ENCODE measurements around the gene EIF4B.

EIF4B gene

DNA sequence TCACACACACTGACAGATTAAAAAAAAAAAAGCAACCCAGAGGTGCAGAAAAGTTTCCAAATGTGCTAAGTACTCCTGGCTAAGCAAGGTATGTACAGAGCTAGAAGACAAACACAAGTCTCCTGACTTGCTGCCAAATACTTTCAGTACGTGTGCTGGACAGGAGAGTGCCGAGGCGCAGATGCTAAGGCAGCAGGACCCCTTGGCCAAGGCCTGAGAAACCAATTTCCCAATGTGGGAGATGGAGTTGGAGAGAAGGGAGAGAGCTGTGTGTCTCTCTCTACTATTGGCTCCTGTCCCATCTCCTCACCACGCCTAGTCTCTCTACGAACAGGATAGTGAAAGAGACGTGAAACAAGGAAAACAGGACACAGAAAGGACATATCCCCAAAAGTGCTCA is 67.6 kb downstream of the EIF4B start:
- H3K27me3 Mint-ChIP-seq = no peaks in the 10 kb centered on the region
- peaks cover 24% of the 10 kb centered on the region for H3K4me1 Mint-ChIP-seq
- ATAC-seq = no peak
- H3K9me3 Mint-ChIP-seq = no peaks in the 10 kb centered on the region
- H3K27ac Mint-ChIP-seq = no peak overlapping the region
- H3K36me3 Mint-ChIP-seq (ENCODE audit: low read depth) = peaks cover 12% of the 10 kb centered on the region
- no peak overlapping the region for H3K4me3 Mint-ChIP-seq
- DNase-seq = no peak

DNA sequence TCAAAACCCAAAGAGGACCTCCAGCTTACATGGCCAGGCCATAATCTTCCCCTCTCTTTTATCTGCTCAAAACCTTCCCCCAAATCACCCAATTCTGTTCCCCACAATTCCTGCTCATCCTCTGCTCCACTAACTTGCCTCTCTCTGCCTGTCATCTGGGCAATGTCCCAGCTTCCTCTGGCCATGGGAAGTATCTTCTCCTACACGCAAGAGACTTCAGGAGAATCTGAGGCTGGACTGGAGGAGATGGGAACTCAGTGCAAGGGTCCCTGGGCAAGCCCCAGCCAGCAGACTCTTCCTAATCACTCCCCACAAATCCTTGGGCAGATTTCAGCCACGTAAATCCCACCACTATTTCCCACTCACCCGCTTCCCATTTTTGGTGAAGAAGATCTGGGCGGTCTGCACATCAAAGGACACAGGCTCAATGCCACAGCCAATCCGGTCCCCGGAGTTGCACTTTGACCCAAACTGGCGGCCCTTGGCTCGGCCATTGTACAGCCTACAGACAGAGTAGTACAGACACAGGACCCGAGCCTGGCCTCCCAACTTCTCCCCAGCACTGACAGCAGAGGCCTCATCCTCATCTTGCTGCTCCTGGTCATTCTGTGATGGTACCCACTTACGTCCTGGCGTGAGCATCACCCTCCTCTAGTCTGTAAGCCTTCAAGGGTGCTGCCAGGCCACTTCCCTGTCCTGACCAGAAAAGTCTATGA is 68.2 kb downstream of the EIF4B start:
- H3K36me3 Mint-ChIP-seq (ENCODE audit: low read depth) = peaks cover 12% of the 10 kb centered on the region
- ATAC-seq = no peak
- no peak overlapping the region for H3K4me3 Mint-ChIP-seq
- H3K4me1 Mint-ChIP-seq = peaks cover 24% of the 10 kb centered on the region
- no peak overlapping the region for H3K27ac Mint-ChIP-seq
- no peaks in the 10 kb centered on the region for H3K27me3 Mint-ChIP-seq
- no peak for DNase-seq
- no peaks in the 10 kb centered on the region for H3K9me3 Mint-ChIP-seq

DNA sequence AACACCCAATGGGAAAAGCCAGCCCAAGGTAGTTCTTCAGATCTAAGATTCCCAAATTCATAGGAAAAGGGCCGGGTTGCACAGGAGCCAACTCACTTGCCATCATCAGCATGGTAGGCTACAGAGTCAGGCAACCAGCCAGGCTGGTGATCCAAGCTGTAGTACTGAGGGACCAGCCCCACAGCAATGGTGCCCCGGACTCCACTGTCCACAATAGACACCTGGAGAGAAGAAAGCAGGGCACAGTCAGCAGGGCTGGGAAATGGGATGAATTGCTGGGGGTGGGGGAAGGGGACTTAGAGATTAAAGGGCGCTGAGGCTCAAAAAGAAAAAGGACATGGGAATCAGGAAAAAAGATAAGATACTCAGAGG is 68.7 kb downstream of the EIF4B start:
- Mint-ChIP-seq H3K4me3 (no peak overlapping the region), H3K27ac (no peak overlapping the region), H3K36me3 (ENCODE audit: low read depth) (peaks cover 12% of the 10 kb centered on the region), H3K27me3 (no peaks in the 10 kb centered on the region), H3K9me3 (no peaks in the 10 kb centered on the region), H3K4me1 (peaks cover 28% of the 10 kb centered on the region)
- DNase-seq (no peak), ATAC-seq (no peak)

DNA sequence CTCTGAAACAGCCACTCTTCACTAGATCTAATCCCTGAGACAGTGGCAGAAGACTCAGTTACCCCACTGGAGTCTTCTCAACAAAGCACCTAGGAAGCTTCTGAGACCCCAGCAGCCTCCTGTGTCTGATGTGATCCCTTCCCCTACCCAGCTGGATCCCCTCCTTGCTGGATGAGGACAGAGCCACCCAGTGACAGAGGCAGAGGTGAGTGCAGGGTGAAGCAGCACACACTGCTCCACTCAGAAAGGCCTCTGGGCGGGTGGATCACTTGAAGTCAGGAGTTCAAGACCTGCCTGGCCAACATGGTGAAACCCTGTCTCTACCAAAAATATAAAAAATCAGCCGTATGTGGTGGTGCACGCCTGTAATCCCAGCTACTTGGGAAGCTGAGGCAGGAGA is 70.2 kb downstream of the EIF4B start:
- peaks cover 35% of the 10 kb centered on the region for H3K4me1 Mint-ChIP-seq
- H3K27ac Mint-ChIP-seq = no peak overlapping the region
- no peaks in the 10 kb centered on the region for H3K9me3 Mint-ChIP-seq
- DNase-seq = no peak
- no peaks in the 10 kb centered on the region for H3K27me3 Mint-ChIP-seq
- ATAC-seq = no peak
- peaks cover 12% of the 10 kb centered on the region for H3K36me3 Mint-ChIP-seq (ENCODE audit: low read depth)
- no peak overlapping the region for H3K4me3 Mint-ChIP-seq

DNA sequence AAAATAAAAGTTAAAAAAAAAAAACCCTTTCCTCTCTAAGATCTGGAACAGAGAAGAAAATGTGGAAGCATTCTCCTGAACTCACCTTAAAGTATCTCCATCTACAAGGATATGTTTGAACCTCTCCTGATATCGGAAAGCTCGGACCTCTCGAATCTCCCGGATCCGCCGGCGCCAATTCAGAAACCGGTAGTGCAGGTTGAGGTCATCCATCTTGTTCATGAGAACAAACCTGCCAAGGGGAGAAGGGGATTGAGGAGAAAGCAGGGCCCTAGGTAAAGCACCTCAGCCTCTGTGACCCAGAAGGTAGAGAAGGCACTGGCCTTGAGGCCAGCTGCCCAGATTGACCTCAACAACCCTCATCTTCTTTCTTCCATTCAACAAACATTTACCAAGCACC is 70.8 kb downstream of the EIF4B start:
- Mint-ChIP-seq H3K4me1 (peaks cover 33% of the 10 kb centered on the region), H3K27ac (peak overlapping the region; percentile 65), H3K36me3 (ENCODE audit: low read depth) (peaks cover 12% of the 10 kb centered on the region), H3K27me3 (no peaks in the 10 kb centered on the region), H3K4me3 (peak overlapping the region; percentile 90), H3K9me3 (no peaks in the 10 kb centered on the region)
- ATAC-seq (no peak), DNase-seq (no peak)

DNA sequence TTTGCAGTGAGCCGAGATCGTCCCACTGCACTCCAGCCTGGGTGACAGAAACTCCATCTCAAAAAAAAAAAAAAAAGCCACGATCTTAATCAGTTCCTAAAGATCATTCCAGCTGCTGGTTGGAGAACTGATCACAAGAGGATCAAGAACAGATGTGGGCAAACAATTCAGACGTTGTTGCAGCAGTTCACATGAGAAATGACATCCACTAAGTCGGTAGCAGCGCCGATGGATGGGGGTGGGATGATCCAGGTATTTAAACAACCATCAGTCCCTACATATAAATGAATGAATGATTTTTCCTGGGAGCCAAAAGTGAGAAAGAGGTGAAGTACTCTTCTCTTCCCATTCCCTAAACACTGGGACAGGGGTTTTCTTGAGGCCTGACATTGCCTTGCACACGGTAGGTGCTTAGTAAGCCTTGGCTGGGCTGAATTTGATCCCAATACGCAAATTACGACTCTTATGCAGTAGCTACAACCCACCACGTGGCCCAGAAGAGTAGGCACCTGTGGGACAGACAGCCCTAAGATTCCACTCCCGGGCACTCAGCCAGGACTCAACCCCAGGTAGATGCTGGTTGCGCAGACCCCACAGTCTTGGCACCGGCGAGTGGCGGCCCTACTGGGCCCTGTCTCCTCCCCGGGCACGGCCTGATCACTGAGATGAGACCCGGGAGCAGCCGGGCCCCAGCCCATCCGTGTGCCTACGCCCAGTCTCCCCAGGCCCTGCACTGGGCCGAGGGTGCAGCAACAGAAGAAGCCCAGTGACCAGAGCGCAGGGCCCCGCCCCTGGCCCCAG is 72.4 kb downstream of the EIF4B start:
- peak overlapping the region; percentile 93 for H3K27ac Mint-ChIP-seq
- peak; percentile 6 for ATAC-seq
- H3K27me3 Mint-ChIP-seq = no peaks in the 10 kb centered on the region
- H3K9me3 Mint-ChIP-seq = no peaks in the 10 kb centered on the region
- H3K36me3 Mint-ChIP-seq (ENCODE audit: low read depth) = peaks cover 6% of the 10 kb centered on the region
- peaks cover 34% of the 10 kb centered on the region for H3K4me1 Mint-ChIP-seq
- H3K4me3 Mint-ChIP-seq = peak overlapping the region; percentile 90
- no peak for DNase-seq

DNA sequence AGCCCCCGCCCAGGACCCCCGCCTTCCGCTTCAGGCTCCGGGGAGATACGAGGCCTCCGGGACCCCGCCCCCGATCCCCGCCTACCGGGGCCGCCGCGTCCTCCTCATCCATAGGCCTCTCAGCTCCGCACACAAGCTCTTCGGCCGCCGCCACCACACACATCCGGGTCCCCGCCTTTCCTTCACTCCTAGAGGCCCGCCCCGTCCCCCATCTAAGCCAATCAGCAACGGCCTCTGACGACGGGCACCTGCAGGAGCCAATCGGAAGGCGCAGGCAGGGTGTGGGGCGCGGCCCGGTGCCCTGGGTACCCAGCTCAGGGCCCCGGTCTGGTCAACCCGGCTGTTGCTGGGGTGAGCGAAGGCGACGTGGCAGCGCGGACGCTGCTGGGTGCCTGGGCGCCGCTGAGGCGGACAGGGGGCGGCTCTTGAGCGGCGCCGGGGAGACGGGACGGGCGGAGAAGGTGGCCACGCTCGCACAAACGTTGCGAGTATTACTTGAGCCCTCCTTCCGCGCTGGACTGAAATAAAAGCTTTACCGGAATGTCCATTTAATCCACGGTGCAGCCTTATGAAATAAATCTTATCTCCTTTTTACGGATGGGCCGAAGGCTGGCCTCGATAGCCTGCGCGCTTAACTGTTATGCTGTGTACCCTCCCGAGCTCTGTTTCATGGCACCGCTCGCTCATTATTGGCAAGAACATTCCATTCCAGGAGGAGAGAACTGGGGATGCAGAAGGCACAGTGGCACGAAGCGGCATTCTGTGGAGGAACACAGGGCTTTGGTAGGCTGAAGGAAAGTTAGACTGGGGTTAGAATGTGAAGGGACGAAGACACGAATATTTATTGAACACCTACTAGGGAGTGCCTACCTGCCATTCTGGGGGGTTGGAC is 73.2 kb downstream of the EIF4B start, which contains the start of gene SPRYD3:
Gene SPRYD3, minus strand, starts transcription at position 165 of the 892 bp plus-strand sequence. Its CDS starts 57 bp downstream, at position 108.
- peaks cover 34% of the 10 kb centered on the region for H3K4me1 Mint-ChIP-seq
- H3K27ac Mint-ChIP-seq = peak within 1 kb of the TSS; percentile 93
- peaks cover 6% of the 10 kb centered on the region for H3K36me3 Mint-ChIP-seq (ENCODE audit: low read depth)
- H3K4me3 Mint-ChIP-seq = peak within 1 kb of the TSS; percentile 90
- no peaks in the 10 kb centered on the region for H3K9me3 Mint-ChIP-seq
- ATAC-seq (peak; percentile 98), DNase-seq (peak; percentile 96)
- H3K27me3 Mint-ChIP-seq = no peaks in the 10 kb centered on the region

DNA sequence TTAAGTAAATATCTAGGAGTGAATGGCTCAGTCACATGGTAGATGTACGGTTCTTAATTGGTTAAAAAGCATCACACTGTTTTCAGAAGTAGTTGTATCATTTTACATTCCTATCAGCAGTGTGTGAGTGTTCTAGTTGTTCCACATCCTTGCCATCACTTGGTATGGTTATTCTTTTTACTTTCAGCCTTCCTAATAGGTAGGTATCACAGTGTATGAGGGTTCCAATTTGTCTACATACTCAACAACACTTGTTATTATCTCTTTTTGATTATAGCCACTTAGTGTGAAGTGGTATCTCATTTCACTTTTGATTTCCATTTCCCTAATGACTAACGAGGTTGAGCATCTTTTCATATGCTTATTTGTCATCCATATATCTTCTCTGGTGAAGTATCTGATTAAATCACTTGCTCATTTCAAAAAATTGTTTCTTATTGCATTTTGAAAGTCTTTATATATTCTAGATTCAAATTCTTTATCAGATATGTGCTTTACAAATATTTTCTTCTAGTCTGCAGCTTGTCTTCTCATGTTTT is 76.5 kb downstream of the EIF4B start:
- ATAC-seq (no peak), DNase-seq (no peak)
- Mint-ChIP-seq H3K36me3 (ENCODE audit: low read depth) (no peaks in the 10 kb centered on the region), H3K9me3 (no peaks in the 10 kb centered on the region), H3K4me1 (peaks cover 25% of the 10 kb centered on the region), H3K27me3 (peaks cover 8% of the 10 kb centered on the region), H3K4me3 (no peak overlapping the region), H3K27ac (peak overlapping the region; percentile 42)

DNA sequence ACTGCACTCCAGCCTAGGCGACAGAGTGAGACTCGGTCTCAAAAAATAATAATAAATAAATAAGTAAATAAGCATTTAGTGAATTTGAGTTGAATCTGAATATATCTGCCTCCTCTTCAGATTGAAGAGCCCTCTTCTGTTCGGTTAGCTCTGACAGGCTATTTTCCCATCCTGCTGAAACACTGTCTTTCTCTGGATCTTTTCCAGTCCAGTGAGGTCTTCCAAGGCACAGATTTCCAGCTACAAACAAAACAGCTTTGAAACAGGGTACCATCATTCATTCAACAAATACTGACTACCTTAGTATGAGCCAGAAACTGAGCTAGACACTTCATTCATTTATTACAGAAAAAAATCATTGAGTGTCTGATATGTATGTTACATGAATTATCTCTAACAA is 80.1 kb downstream of the EIF4B start:
- H3K4me3 Mint-ChIP-seq = no peak overlapping the region
- no peak for ATAC-seq
- DNase-seq = no peak
- no peaks in the 10 kb centered on the region for H3K36me3 Mint-ChIP-seq (ENCODE audit: low read depth)
- peaks cover 7% of the 10 kb centered on the region for H3K4me1 Mint-ChIP-seq
- H3K27ac Mint-ChIP-seq = no peak overlapping the region
- peaks cover 8% of the 10 kb centered on the region for H3K27me3 Mint-ChIP-seq
- no peaks in the 10 kb centered on the region for H3K9me3 Mint-ChIP-seq

DNA sequence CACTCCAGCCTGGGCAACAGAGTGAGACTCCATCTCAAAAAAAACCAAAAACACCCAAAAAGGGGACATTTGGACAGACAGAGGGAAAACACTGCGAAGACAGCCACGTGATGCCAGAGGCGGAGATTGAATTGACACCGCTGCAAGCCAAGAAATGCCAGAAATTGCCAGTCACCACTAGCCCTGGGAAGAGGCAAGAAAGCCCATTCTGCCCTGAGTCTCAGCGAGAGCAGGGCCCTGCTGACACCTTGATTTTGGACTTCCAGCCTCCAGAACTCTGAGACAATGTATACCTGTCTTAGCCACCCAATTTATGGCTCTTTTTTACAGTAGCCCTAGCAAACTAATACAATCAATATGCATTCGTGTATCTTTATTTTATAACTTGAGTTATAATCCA is 83.8 kb downstream of the EIF4B start:
- H3K27ac Mint-ChIP-seq = no peak overlapping the region
- peaks cover 4% of the 10 kb centered on the region for H3K4me1 Mint-ChIP-seq
- ATAC-seq (no peak), DNase-seq (no peak)
- H3K4me3 Mint-ChIP-seq = no peak overlapping the region
- no peaks in the 10 kb centered on the region for H3K9me3 Mint-ChIP-seq
- H3K27me3 Mint-ChIP-seq = peaks cover 10% of the 10 kb centered on the region
- no peaks in the 10 kb centered on the region for H3K36me3 Mint-ChIP-seq (ENCODE audit: low read depth)

DNA sequence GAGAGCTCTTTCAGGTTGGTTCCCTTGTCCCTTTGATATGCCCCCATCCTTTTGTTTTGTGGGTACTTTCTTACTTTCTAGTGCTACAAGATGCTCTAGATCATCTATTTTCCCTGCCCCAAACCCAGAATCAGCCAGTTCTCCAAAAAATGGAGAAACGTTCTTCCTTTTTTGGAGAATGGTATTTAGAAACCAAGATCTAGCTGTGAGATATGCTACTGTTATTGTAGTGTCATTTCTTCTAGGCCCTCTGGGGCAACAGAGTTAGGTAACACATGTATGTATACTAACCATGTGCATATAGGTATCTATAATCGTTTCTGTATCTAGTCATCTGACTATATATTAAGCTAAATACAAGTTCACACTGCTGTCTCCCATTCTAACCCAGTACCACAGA is 84.3 kb downstream of the EIF4B start:
- ATAC-seq = no peak
- H3K4me1 Mint-ChIP-seq = peaks cover 4% of the 10 kb centered on the region
- H3K9me3 Mint-ChIP-seq = no peaks in the 10 kb centered on the region
- H3K27ac Mint-ChIP-seq = no peak overlapping the region
- no peaks in the 10 kb centered on the region for H3K36me3 Mint-ChIP-seq (ENCODE audit: low read depth)
- no peak for DNase-seq
- no peak overlapping the region for H3K4me3 Mint-ChIP-seq
- peaks cover 10% of the 10 kb centered on the region for H3K27me3 Mint-ChIP-seq

DNA sequence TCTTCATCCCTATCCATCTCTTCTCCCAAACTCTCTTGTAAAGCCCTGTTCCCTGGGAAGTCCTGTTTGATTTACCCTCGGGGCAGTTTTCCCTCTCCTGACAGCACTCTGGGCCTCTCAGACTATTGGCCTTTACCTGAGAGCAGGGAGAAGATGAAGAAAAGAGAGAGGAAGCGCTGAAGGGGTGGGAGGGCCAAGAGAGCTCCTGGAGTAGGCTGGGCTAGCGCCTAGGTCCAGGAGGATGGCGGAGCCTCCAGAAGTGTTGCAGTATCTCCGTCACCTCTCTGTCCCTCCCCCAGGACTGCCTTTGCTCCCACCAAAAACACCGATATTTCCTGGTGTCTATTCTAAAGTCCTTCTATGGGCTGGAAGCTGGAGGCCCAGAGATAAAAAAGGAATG is 85.5 kb downstream of the EIF4B start:
- Mint-ChIP-seq H3K9me3 (no peaks in the 10 kb centered on the region), H3K27ac (no peak overlapping the region), H3K36me3 (ENCODE audit: low read depth) (no peaks in the 10 kb centered on the region), H3K4me3 (no peak overlapping the region), H3K4me1 (peaks cover 9% of the 10 kb centered on the region), H3K27me3 (peaks cover 12% of the 10 kb centered on the region)
- ATAC-seq (no peak), DNase-seq (no peak)
